ENCODE measurements around the gene NPHP1. TPM values are rescaled to one million over a fixed set of nuclear protein-coding genes. Genes with fewer than 3 reads are reported as not detected.
"Not testable (repeated sequence)": the region's sequence is repeated elsewhere in the genome, so short reads cannot be mapped to it uniquely, and the experiment has no call there.

Gene NPHP1
- 1 to 10 TPM; 1.6 to 1.9 TPM for total RNA-seq

GRCh38 chr2:110204408-110205385, at the start of gene NPHP1:
Gene NPHP1, minus strand, starts transcription at chr2:110205013. Its CDS starts 45 bp downstream, at chr2:110204968.
- DNase-seq = peak; percentile 85
- Mint-ChIP-seq H3K36me3 (peaks cover 10% of the 10 kb centered on the region), H3K4me3 (peak within 1 kb of the TSS; percentile 95), H3K27ac (peak within 1 kb of the TSS; percentile 63), H3K9me3 (no peaks in the 10 kb centered on the region), H3K27me3 (no peaks in the 10 kb centered on the region), H3K4me1 (peaks cover 28% of the 10 kb centered on the region)

GRCh38 chr2:110248081-110248795, 43.4 kb upstream of the NPHP1 start:
- not testable (repeated sequence) for DNase-seq, H3K27me3 Mint-ChIP-seq, H3K4me1 Mint-ChIP-seq, H3K4me3 Mint-ChIP-seq, H3K36me3 Mint-ChIP-seq, H3K27ac Mint-ChIP-seq, H3K9me3 Mint-ChIP-seq

- not testable (repeated sequence) for DNase-seq, H3K4me3 Mint-ChIP-seq, H3K4me1 Mint-ChIP-seq
Measured at GRCh38 chr2:110245488-110246435, 40.9 kb upstream of the NPHP1 start.

GRCh38 chr2:110243283-110243682, 38.5 kb upstream of the NPHP1 start:
- not testable (repeated sequence) for H3K4me1 Mint-ChIP-seq, DNase-seq, H3K4me3 Mint-ChIP-seq, H3K27me3 Mint-ChIP-seq, H3K36me3 Mint-ChIP-seq, H3K9me3 Mint-ChIP-seq, H3K27ac Mint-ChIP-seq

More at GRCh38 chr2:110245488-110246435, 40.9 kb upstream of the NPHP1 start:
- not testable (repeated sequence) for H3K9me3 Mint-ChIP-seq, H3K27me3 Mint-ChIP-seq, H3K36me3 Mint-ChIP-seq, H3K27ac Mint-ChIP-seq

GRCh38 chr2:110234514-110234913, 29.7 kb upstream of the NPHP1 start:
- not testable (repeated sequence) for H3K36me3 Mint-ChIP-seq, H3K27me3 Mint-ChIP-seq, H3K9me3 Mint-ChIP-seq, H3K4me3 Mint-ChIP-seq, H3K27ac Mint-ChIP-seq, H3K4me1 Mint-ChIP-seq, DNase-seq

GRCh38 chr2:110229886-110230285, 25.1 kb upstream of the NPHP1 start:
- H3K27me3 Mint-ChIP-seq = peaks cover 29% of the 10 kb centered on the region
- not testable (repeated sequence) for H3K4me3 Mint-ChIP-seq, H3K27ac Mint-ChIP-seq, H3K9me3 Mint-ChIP-seq, H3K4me1 Mint-ChIP-seq, H3K36me3 Mint-ChIP-seq, DNase-seq

GRCh38 chr2:110222626-110223025, 17.8 kb upstream of the NPHP1 start:
- not testable (repeated sequence) for H3K4me1 Mint-ChIP-seq, H3K9me3 Mint-ChIP-seq, H3K27ac Mint-ChIP-seq, H3K4me3 Mint-ChIP-seq, DNase-seq, H3K36me3 Mint-ChIP-seq
- H3K27me3 Mint-ChIP-seq = peaks cover 65% of the 10 kb centered on the region

- H3K27me3 Mint-ChIP-seq = peaks cover 58% of the 10 kb centered on the region
Measured at GRCh38 chr2:110221938-110222337, 17.1 kb upstream of the NPHP1 start.

GRCh38 chr2:110220190-110220564, 15.4 kb upstream of the NPHP1 start:
- Mint-ChIP-seq H3K27me3 (peaks cover 62% of the 10 kb centered on the region), H3K4me1 (no peaks in the 10 kb centered on the region), H3K36me3 (no peaks in the 10 kb centered on the region), H3K27ac (no peak overlapping the region), H3K9me3 (no peaks in the 10 kb centered on the region), H3K4me3 (no peak overlapping the region)
- DNase-seq = no peak

More at GRCh38 chr2:110221938-110222337, 17.1 kb upstream of the NPHP1 start:
- H3K27ac Mint-ChIP-seq = no peak overlapping the region
- no peaks in the 10 kb centered on the region for H3K36me3 Mint-ChIP-seq
- no peaks in the 10 kb centered on the region for H3K4me1 Mint-ChIP-seq
- no peaks in the 10 kb centered on the region for H3K9me3 Mint-ChIP-seq
- DNase-seq = no peak
- no peak overlapping the region for H3K4me3 Mint-ChIP-seq

GRCh38 chr2:110219496-110220189, 14.8 kb upstream of the NPHP1 start:
- no peaks in the 10 kb centered on the region for H3K4me1 Mint-ChIP-seq
- H3K36me3 Mint-ChIP-seq = no peaks in the 10 kb centered on the region
- no peak for DNase-seq
- H3K27ac Mint-ChIP-seq = no peak overlapping the region
- H3K4me3 Mint-ChIP-seq = no peak overlapping the region
- no peaks in the 10 kb centered on the region for H3K9me3 Mint-ChIP-seq
- H3K27me3 Mint-ChIP-seq = peaks cover 67% of the 10 kb centered on the region

- peaks cover 68% of the 10 kb centered on the region for H3K27me3 Mint-ChIP-seq
- not testable (repeated sequence) for H3K4me1 Mint-ChIP-seq, DNase-seq, H3K9me3 Mint-ChIP-seq, H3K27ac Mint-ChIP-seq, H3K4me3 Mint-ChIP-seq, H3K36me3 Mint-ChIP-seq
Measured at GRCh38 chr2:110218889-110219288, 14.1 kb upstream of the NPHP1 start.

- peaks cover 62% of the 10 kb centered on the region for H3K27me3 Mint-ChIP-seq
Measured at GRCh38 chr2:110216803-110217202, 12.0 kb upstream of the NPHP1 start.

GRCh38 chr2:110216199-110216598, 11.4 kb upstream of the NPHP1 start:
- Mint-ChIP-seq H3K9me3 (peaks cover 3% of the 10 kb centered on the region), H3K27me3 (peaks cover 59% of the 10 kb centered on the region), H3K4me3 (no peak overlapping the region), H3K27ac (no peak overlapping the region), H3K4me1 (peaks cover under 1% of the 10 kb centered on the region), H3K36me3 (peaks cover 7% of the 10 kb centered on the region)
- DNase-seq = no peak

More at GRCh38 chr2:110216803-110217202, 12.0 kb upstream of the NPHP1 start:
- no peak overlapping the region for H3K27ac Mint-ChIP-seq
- no peak overlapping the region for H3K4me3 Mint-ChIP-seq
- peaks cover 3% of the 10 kb centered on the region for H3K9me3 Mint-ChIP-seq
- no peak for DNase-seq
- no peaks in the 10 kb centered on the region for H3K4me1 Mint-ChIP-seq
- peaks cover 3% of the 10 kb centered on the region for H3K36me3 Mint-ChIP-seq

- H3K4me3 Mint-ChIP-seq = no peak overlapping the region
Measured at GRCh38 chr2:110215566-110216158, 10.8 kb upstream of the NPHP1 start.

More at GRCh38 chr2:110215566-110216158, 10.8 kb upstream of the NPHP1 start:
- Mint-ChIP-seq H3K27me3 (peaks cover 59% of the 10 kb centered on the region), H3K27ac (no peak overlapping the region), H3K36me3 (peaks cover 7% of the 10 kb centered on the region), H3K9me3 (peaks cover 3% of the 10 kb centered on the region), H3K4me1 (peaks cover 5% of the 10 kb centered on the region)
- DNase-seq = no peak

Data from activated naive CD8-positive, alpha-beta T cell treated with anti-CD3 and anti-CD28 coated beads for 36 hours (primary cell).